ENCODE results near the gene USP49.

USP49 gene

DNA sequence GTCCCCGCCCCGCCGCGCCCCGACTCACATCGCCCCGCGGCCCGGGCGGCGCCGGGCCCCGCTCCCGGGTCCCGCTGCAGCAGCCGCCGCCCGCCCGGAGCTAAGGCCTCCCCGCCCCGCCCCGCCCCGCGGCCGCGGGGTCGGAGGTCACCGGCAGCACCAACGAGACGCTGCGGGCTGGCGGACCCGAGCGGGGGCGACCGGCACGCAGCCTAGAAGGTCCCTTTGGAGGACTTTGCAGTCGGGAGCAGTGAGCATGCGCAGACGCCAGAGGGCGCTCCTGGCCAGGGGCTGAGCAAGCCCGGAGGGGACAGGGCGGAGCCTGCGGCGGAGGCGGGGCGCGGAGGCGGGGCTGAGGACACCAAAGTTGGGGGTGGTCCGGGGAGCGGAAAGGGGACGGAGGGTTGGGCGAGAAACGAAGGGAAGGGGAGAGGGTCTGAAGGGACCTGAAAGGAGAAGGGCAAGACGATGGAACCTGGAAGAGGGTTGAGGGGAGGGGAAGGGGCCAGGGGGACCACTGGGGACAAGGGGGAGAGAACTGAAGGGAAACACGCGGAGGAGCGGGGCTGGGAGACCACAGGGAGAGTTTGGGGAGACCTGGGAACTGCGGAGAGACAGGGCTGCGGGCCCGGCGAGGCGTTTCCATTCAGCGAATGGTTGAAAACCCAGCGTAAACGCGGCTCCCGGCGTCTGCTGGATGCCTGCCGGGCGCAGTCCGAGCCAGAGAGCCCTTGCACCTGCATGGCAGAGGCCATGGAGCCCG lies 115.2 kb downstream of the USP49 start, which contains the start of gene FRS3:
TSS of gene FRS3 (minus strand) at position 113 of the 763 bp plus-strand sequence. CDS start 2,913 bp downstream, outside the sequence.
- TF ChIP-seq, protein P1, sequence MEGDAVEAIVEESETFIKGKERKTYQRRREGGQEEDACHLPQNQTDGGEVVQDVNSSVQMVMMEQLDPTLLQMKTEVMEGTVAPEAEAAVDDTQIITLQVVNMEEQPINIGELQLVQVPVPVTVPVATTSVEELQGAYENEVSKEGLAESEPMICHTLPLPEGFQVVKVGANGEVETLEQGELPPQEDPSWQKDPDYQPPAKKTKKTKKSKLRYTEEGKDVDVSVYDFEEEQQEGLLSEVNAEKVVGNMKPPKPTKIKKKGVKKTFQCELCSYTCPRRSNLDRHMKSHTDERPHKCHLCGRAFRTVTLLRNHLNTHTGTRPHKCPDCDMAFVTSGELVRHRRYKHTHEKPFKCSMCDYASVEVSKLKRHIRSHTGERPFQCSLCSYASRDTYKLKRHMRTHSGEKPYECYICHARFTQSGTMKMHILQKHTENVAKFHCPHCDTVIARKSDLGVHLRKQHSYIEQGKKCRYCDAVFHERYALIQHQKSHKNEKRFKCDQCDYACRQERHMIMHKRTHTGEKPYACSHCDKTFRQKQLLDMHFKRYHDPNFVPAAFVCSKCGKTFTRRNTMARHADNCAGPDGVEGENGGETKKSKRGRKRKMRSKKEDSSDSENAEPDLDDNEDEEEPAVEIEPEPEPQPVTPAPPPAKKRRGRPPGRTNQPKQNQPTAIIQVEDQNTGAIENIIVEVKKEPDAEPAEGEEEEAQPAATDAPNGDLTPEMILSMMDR (IDR thresholded peaks at IDR 0.05), result peak; percentile 97
- no peak for TF ChIP-seq ZFX (IDR thresholded peaks at IDR 0.05; ENCODE audit: borderline replicate concordance)
- H3K27ac ChIP-seq, result peak within 1 kb of the TSS; percentile 64

DNA sequence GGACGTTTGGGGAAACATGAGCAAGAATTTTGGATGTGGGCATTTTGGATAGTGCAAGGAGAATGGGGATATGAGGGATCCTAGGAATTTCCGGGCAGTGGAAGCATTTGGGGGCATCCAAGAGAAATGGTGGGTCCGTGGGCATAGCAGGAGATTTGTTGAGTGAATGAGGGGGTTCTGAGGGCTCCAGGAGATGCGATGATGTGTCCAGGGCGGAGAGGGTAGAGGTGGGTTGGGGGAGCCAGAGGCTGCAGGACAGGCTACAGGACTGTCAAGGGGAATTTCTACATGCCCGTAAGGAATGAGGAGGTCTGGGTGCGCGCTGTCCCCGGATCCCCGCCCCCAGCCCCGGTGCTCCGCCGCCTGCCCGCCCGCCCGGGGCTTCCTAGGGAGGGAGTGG lies 115.8 kb downstream of the USP49 start:
- no peak for TF ChIP-seq ZFX (IDR thresholded peaks at IDR 0.05; ENCODE audit: borderline replicate concordance)
- TF ChIP-seq, protein P1 (IDR thresholded peaks at IDR 0.05), result no peak
- H3K27ac ChIP-seq, result peak overlapping the region; percentile 64

DNA sequence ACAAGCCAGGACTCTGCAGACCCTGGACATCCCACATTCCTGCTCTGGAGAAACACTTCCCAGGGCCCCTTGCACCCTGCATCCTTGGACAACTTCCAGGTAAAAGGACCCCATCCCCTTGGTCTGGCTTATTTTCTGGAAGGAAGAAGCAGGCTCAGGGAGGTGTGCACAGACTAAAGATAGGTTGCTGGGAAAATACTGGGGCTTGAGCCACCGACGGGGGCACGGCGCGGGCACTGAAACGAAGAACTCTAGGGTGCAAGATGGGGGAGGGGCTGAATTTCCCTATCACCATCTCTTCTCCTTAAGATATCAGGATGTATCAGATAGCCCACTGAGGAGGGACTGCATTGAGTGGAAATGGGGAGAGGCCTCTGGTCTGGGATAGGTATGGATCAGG lies 116.3 kb downstream of the USP49 start:
- TF ChIP-seq, protein P1 (IDR thresholded peaks at IDR 0.05), result no peak
- no peak for TF ChIP-seq ZFX (IDR thresholded peaks at IDR 0.05; ENCODE audit: borderline replicate concordance)
- 0 out of 2 replicates have a peak overlapping the region, but pooled peaks have one; percentile 64 for H3K27ac ChIP-seq

DNA sequence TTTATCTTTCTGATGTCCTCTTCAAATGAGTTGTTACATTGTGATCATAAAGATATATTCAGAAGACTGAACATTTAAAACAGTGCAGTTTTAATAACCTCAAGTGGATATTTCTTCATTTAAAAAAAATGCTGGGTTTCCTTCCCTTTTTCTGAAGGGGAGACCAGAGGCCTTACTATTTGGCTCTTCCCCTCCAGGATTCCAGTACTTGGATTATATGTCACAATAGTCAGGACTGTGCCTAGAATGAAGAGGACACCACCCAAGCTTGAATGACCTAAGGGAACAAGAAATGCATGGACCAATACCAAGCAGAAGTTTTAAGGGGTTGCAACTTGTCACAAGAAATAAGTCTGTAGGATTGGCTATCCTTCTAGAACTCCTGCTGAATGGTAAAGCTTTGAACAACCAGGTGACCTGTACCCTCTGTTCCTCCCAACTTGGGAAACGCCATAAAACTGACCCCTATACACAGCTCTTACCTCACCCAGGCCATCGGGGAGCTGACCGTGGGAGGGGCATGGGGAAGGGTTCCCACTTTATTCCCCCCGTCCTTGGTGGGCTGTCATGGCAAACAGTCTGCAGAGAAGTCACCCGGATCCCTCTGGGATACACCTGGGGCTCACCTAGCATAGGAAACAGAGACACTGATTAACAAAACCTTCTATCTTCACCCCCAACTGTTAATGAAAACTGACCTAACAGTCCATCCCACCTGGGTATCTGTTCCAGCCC lies 117.5 kb downstream of the USP49 start:
- TF ChIP-seq ZFX (IDR thresholded peaks at IDR 0.05; ENCODE audit: borderline replicate concordance), result no peak
- TF ChIP-seq, protein P1 (IDR thresholded peaks at IDR 0.05), result no peak
- H3K27ac ChIP-seq, result no peak overlapping the region

DNA sequence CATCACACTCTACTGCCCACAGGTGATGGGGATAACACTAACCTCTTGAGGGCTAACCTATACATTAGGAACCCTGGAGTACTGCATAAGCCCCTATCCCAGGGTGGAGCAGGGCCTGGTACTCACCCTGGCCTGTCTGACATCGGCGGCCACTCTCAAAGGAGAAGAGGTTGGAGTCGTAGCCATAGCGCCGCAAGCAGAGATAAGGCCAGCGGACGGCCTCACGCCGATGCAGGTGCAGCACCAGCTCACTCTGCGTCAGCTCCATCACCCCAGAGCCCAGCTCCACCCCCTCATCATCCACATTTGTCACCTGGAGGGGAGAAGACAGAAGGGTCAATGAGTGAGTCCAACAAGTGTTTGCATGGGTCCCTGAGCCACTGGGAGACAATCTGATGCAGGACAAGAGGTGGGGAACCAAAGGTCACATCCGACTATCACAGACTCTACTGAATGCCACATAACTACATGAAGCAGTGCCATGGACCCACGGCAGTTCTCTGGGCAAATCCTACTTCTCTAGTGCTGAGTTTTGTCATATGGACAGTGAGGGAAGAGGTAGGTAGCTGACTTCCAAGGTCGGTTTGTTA lies 119.8 kb downstream of the USP49 start:
- no peak overlapping the region for H3K27ac ChIP-seq
- TF ChIP-seq, protein P1 (IDR thresholded peaks at IDR 0.05), result no peak
- TF ChIP-seq ZFX (IDR thresholded peaks at IDR 0.05; ENCODE audit: borderline replicate concordance), result no peak

DNA sequence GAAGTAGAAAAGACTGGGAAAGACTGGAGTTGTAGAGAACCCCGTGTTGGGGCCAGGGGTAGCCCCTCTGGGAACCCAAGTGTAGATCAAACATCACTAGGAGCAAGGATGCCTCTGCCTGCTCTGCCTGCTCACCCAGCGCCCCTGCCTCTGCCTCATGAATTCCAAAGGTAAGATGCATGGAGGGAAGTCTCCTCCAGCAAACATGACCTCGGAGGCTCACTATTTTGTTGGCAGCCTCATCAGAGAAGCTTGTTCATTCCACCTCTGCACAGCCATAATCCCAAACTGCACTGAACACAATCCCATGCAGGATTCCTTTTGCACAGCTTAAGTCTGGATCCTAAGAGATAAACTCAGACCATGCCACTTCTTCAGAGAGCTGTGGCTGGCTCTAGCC lies 120.3 kb downstream of the USP49 start:
- TF ChIP-seq, protein P1 (IDR thresholded peaks at IDR 0.05), result no peak
- no peak for TF ChIP-seq ZFX (IDR thresholded peaks at IDR 0.05; ENCODE audit: borderline replicate concordance)
- no peak overlapping the region for H3K27ac ChIP-seq

Measured in 22Rv1 (cell line).